Mononuclear cell (primary cell): Measurements from ENCODE around the gene BCAT1. TPM values are rescaled to one million over a fixed set of nuclear protein-coding genes. Genes with fewer than 3 reads are reported as not detected.
"Not testable (repeated sequence)": the region's sequence is repeated elsewhere in the genome, so short reads cannot be mapped to it uniquely, and the experiment has no call there.

Experiments used
- H3K27me3 ChIP-seq: 2 replicates; pipeline ENCODE4 v1.6.0; 2011; ENCODE audit warnings: low read length, control low read depth; ENCODE audit not compliant: insufficient read depth
- H3K4me1 ChIP-seq: 2 replicates; pipeline ENCODE4 v1.5.1; 2011; ENCODE audit warnings: mild to moderate bottlenecking, low read length, control low read depth; ENCODE audit not compliant: insufficient read depth
- H3K4me3 ChIP-seq: 2 replicates; pipeline ENCODE4 v1.5.1; 2011; ENCODE audit warnings: mild to moderate bottlenecking, low read length, moderate library complexity
- H3K9me3 ChIP-seq: 2 replicates; pipeline ENCODE4 v1.5.1; 2011; ENCODE audit warnings: low read depth, mild to moderate bottlenecking, control low read depth, low read length
- total RNA-seq: library from RNA; depleted of rRNA; stranded (reverse); fragments of >200 nt; gene quantifications from one replicate; pipeline ENCODE4 v1.2.3, GENCODE V29; 2012

BCAT1 gene
- total RNA-seq, 1 donor: 6.5 TPM

GRCh38 chr12:24975425-24975824, 26.5 kb upstream of the BCAT1 start:
- peaks cover 41% of the 10 kb centered on the region for H3K4me1 ChIP-seq
- H3K9me3 ChIP-seq: no peaks in the 10 kb centered on the region
- no peak overlapping the region for H3K4me3 ChIP-seq
- H3K27me3 ChIP-seq: no peaks in the 10 kb centered on the region

- Histone ChIP-seq H3K9me3 (no peaks in the 10 kb centered on the region), H3K4me3 (no peak overlapping the region), H3K4me1 (peaks cover 36% of the 10 kb centered on the region), H3K27me3 (no peaks in the 10 kb centered on the region)
Measured at GRCh38 chr12:24974216-24974615, 25.3 kb upstream of the BCAT1 start.

- Histone ChIP-seq H3K4me1 (peaks cover 23% of the 10 kb centered on the region), H3K9me3 (no peaks in the 10 kb centered on the region)
Measured at GRCh38 chr12:24972078-24972477, 23.2 kb upstream of the BCAT1 start.

GRCh38 chr12:24970177-24970576, 21.3 kb upstream of the BCAT1 start:
- H3K4me1 ChIP-seq: peaks cover 15% of the 10 kb centered on the region
- no peaks in the 10 kb centered on the region for H3K27me3 ChIP-seq
- no peaks in the 10 kb centered on the region for H3K9me3 ChIP-seq
- no peak overlapping the region for H3K4me3 ChIP-seq

More at GRCh38 chr12:24972078-24972477, 23.2 kb upstream of the BCAT1 start:
- Histone ChIP-seq H3K4me3 (no peak overlapping the region), H3K27me3 (no peaks in the 10 kb centered on the region)

- H3K4me1 ChIP-seq: peaks cover 15% of the 10 kb centered on the region
- no peak overlapping the region for H3K4me3 ChIP-seq
- H3K9me3 ChIP-seq: no peaks in the 10 kb centered on the region
- no peaks in the 10 kb centered on the region for H3K27me3 ChIP-seq
Measured at GRCh38 chr12:24966951-24967564, 18.2 kb upstream of the BCAT1 start.

GRCh38 chr12:24964342-24964741, 15.4 kb upstream of the BCAT1 start:
- H3K4me1 ChIP-seq: peaks cover 15% of the 10 kb centered on the region
- H3K9me3 ChIP-seq: no peaks in the 10 kb centered on the region
- H3K27me3 ChIP-seq: no peaks in the 10 kb centered on the region
- no peak overlapping the region for H3K4me3 ChIP-seq

GRCh38 chr12:24960222-24960855, 11.4 kb upstream of the BCAT1 start:
- H3K27me3 ChIP-seq: no peaks in the 10 kb centered on the region
- H3K9me3 ChIP-seq: no peaks in the 10 kb centered on the region
- no peak overlapping the region for H3K4me3 ChIP-seq
- H3K4me1 ChIP-seq: no peaks in the 10 kb centered on the region

- H3K4me3 ChIP-seq, H3K9me3 ChIP-seq, H3K4me1 ChIP-seq, H3K27me3 ChIP-seq: not testable (repeated sequence)
Measured at GRCh38 chr12:24956351-24956750, 7.5 kb upstream of the BCAT1 start.

GRCh38 chr12:24955853-24956252, 7.0 kb upstream of the BCAT1 start:
- Histone ChIP-seq H3K9me3 (no peaks in the 10 kb centered on the region), H3K4me3 (no peak overlapping the region), H3K27me3 (no peaks in the 10 kb centered on the region), H3K4me1 (no peaks in the 10 kb centered on the region)

- no peak overlapping the region for H3K4me3 ChIP-seq
- H3K27me3 ChIP-seq: no peaks in the 10 kb centered on the region
- no peaks in the 10 kb centered on the region for H3K4me1 ChIP-seq
- no peaks in the 10 kb centered on the region for H3K9me3 ChIP-seq
Measured at GRCh38 chr12:24955389-24955788, 6.5 kb upstream of the BCAT1 start.

- Histone ChIP-seq H3K4me3 (no peak overlapping the region), H3K9me3 (no peaks in the 10 kb centered on the region), H3K27me3 (no peaks in the 10 kb centered on the region), H3K4me1 (peaks cover 1% of the 10 kb centered on the region)
Measured at GRCh38 chr12:24954261-24954660, 5.4 kb upstream of the BCAT1 start.

GRCh38 chr12:24952389-24952788, 3.5 kb upstream of the BCAT1 start:
- Histone ChIP-seq H3K4me3 (no peak overlapping the region), H3K4me1 (peaks cover 20% of the 10 kb centered on the region), H3K27me3 (peaks cover 10% of the 10 kb centered on the region), H3K9me3 (no peaks in the 10 kb centered on the region)

- peaks cover 13% of the 10 kb centered on the region for H3K27me3 ChIP-seq
Measured at GRCh38 chr12:24950231-24950834, 1.4 kb upstream of the BCAT1 start.

GRCh38 chr12:24948420-24948756, 513 bp downstream of the BCAT1 start:
- H3K4me1 ChIP-seq: peaks cover 42% of the 10 kb centered on the region
- peaks cover 13% of the 10 kb centered on the region for H3K27me3 ChIP-seq
- H3K4me3 ChIP-seq: peak overlapping the region; percentile 51
- no peaks in the 10 kb centered on the region for H3K9me3 ChIP-seq

More at GRCh38 chr12:24950231-24950834, 1.4 kb upstream of the BCAT1 start:
- H3K9me3 ChIP-seq: no peaks in the 10 kb centered on the region
- no peak overlapping the region for H3K4me3 ChIP-seq
- peaks cover 38% of the 10 kb centered on the region for H3K4me1 ChIP-seq

- Histone ChIP-seq H3K27me3 (peaks cover 13% of the 10 kb centered on the region), H3K4me1 (peaks cover 42% of the 10 kb centered on the region), H3K4me3 (peak overlapping the region; percentile 51), H3K9me3 (no peaks in the 10 kb centered on the region)
Measured at GRCh38 chr12:24947541-24948419, 1.1 kb downstream of the BCAT1 start.
